ENCODE data around the gene GALNT10.

- TF ChIP-seq, protein P1, sequence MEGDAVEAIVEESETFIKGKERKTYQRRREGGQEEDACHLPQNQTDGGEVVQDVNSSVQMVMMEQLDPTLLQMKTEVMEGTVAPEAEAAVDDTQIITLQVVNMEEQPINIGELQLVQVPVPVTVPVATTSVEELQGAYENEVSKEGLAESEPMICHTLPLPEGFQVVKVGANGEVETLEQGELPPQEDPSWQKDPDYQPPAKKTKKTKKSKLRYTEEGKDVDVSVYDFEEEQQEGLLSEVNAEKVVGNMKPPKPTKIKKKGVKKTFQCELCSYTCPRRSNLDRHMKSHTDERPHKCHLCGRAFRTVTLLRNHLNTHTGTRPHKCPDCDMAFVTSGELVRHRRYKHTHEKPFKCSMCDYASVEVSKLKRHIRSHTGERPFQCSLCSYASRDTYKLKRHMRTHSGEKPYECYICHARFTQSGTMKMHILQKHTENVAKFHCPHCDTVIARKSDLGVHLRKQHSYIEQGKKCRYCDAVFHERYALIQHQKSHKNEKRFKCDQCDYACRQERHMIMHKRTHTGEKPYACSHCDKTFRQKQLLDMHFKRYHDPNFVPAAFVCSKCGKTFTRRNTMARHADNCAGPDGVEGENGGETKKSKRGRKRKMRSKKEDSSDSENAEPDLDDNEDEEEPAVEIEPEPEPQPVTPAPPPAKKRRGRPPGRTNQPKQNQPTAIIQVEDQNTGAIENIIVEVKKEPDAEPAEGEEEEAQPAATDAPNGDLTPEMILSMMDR (IDR thresholded peaks at IDR 0.05; ENCODE audit: low read depth, low read length, poor library complexity, severe bottlenecking), result no peak
- no peak for TF ChIP-seq EZH2phosphoT487 (IDR thresholded peaks at IDR 0.05; ENCODE audit: borderline replicate concordance, low read length)
Observed at GRCh38 chr5:154236011-154236410, 45.5 kb downstream of the GALNT10 start.
